SK-N-MC (cell line): ENCODE results near the gene CST6.

Experiments used
- DNase-seq: peaks from one replicate; pipeline ENCODE4 v3.0.0-alpha.2; 2011; ENCODE audit warnings: low read depth, low spot score
- H3K27ac ChIP-seq: fragments of 200-600 bp; sonication (generic); 2 replicates; pipeline ENCODE4 v1.5.1; 2016; ENCODE audit warnings: mixed run types
- H3K36me3 ChIP-seq: fragments of 200-600 bp; sonication (generic); 2 replicates; pipeline ENCODE4 v1.6.1; 2017; ENCODE audit warnings: antibody characterized with exemption, low read length, mixed read lengths; ENCODE audit not compliant: insufficient read depth
- H3K4me3 ChIP-seq: fragments of 200-600 bp; sonication (generic); 2 replicates; pipeline ENCODE4 v1.5.1; 2016
- H3K9ac ChIP-seq: fragments of 200-600 bp; sonication (generic); 2 replicates; pipeline ENCODE4 v1.8.0; 2017; ENCODE audit warnings: mixed run types, mixed read lengths; ENCODE audit not compliant: insufficient read length
- H3K9me3 ChIP-seq: fragments of 200-600 bp; sonication (generic); 2 replicates; pipeline ENCODE4 v1.6.1; 2017; ENCODE audit warnings: low read depth, mild to moderate bottlenecking, antibody characterized with exemption, low read length, moderate library complexity, mixed read lengths
- EZH2 ChIP-seq: fragments of 200-600 bp; sonication (generic); IDR thresholded peaks from one replicate; pipeline ENCODE4 v1.6.1; 2017; ENCODE audit warnings: antibody characterized with exemption
- FOXP2 ChIP-seq: optimal IDR thresholded peaks from 2 replicates; pipeline ENCODE3; 2011; ENCODE audit warnings: mild to moderate bottlenecking, moderate library complexity; ENCODE audit not compliant: insufficient read depth; ENCODE audit errors: extremely low read length, control extremely low read depth
- POLR2AphosphoS5 ChIP-seq: IDR thresholded peaks from 2 replicates; pipeline ENCODE4 v1.6.1; 2012; ENCODE audit warnings: mild to moderate bottlenecking, low read depth, low read length, borderline replicate concordance

Gene CST6

GRCh38 chr11:66011239-66011784 lies 496 bp upstream of the CST6 start:
- TF ChIP-seq POLR2AphosphoS5 = no peak
- no peak for TF ChIP-seq EZH2
- TF ChIP-seq FOXP2 = no peak
- DNase-seq = no peak
- no peak overlapping the region for H3K4me3 ChIP-seq

GRCh38 chr11:66012371-66012945 lies 650 bp downstream of the CST6 start:
- no peak for TF ChIP-seq FOXP2
- H3K36me3 ChIP-seq = no peaks in the 10 kb centered on the region
- H3K9me3 ChIP-seq = no peaks in the 10 kb centered on the region

More at GRCh38 chr11:66011239-66011784, 496 bp upstream of the CST6 start:
- Histone ChIP-seq H3K9ac (no peak overlapping the region), H3K36me3 (no peaks in the 10 kb centered on the region), H3K9me3 (no peaks in the 10 kb centered on the region), H3K27ac (no peak overlapping the region)

DNA sequence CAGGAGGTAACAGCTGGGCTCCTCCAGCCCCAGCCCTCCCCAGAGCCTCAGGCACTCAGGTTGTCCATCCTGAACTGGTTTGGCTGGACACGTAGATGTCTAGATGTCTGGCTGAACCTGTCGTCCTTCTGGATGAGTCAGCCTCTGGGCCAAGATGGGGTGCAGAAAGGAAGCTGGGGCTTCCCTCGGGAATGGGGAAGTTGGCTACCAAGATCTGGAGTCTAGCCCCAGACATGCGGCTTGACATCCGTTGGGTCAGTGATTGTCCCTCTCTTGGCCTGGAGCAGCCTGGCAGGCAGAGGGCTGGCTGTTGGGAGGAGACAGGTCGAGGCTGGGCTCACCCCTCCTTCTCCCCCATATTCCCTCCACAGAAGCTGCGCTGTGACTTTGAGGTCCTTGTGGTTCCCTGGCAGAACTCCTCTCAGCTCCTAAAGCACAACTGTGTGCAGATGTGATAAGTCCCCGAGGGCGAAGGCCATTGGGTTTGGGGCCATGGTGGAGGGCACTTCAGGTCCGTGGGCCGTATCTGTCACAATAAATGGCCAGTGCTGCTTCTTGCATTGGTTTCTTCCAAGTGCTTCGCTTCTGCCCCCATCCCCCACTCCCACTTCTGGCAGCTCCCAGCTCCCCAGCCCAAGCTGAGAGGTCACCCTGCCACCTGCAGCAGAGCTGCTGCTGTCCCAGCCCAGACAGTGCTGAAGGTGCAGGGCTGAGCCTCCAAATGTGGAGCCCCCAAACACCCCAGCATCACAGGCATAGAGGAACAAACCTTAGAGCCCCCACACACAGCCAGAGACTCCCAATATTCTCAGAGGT lies 1.3 kb downstream of the CST6 start:
- no peaks in the 10 kb centered on the region for H3K36me3 ChIP-seq
- no peaks in the 10 kb centered on the region for H3K9me3 ChIP-seq
- no peak for DNase-seq
- TF ChIP-seq POLR2AphosphoS5 (no peak), EZH2 (no peak), FOXP2 (no peak)
- H3K4me3 ChIP-seq = no peak overlapping the region
- no peak overlapping the region for H3K9ac ChIP-seq
- H3K27ac ChIP-seq = no peak overlapping the region

More at GRCh38 chr11:66012371-66012945, 650 bp downstream of the CST6 start:
- no peak for DNase-seq
- no peak overlapping the region for H3K4me3 ChIP-seq
- no peak overlapping the region for H3K9ac ChIP-seq
- H3K27ac ChIP-seq = no peak overlapping the region

- Histone ChIP-seq H3K27ac (no peak overlapping the region), H3K4me3 (no peak overlapping the region), H3K36me3 (no peaks in the 10 kb centered on the region), H3K9me3 (no peaks in the 10 kb centered on the region), H3K9ac (no peak overlapping the region)
- DNase-seq = no peak
- TF ChIP-seq EZH2 (no peak), POLR2AphosphoS5 (no peak), FOXP2 (no peak)
Observed at GRCh38 chr11:66013762-66014100, 1.9 kb downstream of the CST6 start.

DNA sequence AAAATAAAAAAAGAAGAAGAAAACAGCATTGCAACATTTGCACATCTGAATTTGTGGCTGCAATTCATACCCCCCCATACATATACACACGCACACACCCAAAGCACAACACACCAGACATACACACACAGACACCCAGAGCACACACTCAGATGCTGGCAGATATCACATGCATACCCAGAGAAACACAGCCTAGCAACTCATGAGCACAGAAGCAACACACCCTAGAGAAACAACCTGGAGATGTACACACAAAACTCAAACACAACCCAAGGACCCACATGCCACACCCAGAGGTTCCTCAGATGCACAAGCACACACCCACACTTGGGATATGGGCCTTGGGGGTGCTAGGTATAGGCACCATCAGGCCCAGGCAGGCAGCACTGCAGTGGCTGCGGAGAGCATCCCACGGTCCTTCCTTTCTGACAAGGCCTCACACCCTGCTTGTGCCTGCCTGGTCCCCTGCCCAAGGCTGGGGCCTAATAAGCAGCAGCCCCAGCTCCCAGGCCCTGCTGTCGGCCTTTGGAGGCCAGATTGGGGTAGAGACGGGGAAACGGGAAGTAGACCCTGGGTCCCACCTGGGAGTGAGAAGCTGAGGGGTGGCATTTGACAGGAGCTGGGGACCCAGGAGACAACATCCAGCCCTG lies 3.1 kb downstream of the CST6 start:
- Histone ChIP-seq H3K27ac (no peak overlapping the region), H3K9ac (no peak overlapping the region)
- TF ChIP-seq POLR2AphosphoS5 (no peak), EZH2 (no peak), FOXP2 (no peak)

DNA sequence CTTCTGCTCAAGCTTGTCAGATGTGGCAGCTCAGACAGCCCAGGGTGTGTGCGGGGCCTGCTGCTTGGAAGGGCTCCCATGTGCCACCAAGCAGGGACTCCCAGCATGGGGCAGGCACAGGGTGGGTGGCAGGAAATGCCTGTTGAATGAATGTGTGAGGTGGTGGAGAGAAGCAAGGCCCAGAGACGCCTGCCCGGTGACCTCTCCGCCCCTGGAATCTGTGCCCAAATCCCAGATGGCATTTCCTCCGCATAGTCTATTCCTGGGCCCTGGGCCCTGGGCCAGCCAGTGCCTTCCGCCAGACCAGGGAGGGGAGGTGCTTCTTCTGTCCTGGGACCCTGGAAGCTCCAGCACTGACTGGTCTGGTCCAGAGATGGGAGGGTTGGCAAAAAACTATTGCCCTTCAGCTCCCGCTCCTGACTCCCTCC lies 3.7 kb downstream of the CST6 start:
- no peaks in the 10 kb centered on the region for H3K9me3 ChIP-seq
- no peaks in the 10 kb centered on the region for H3K36me3 ChIP-seq
- no peak overlapping the region for H3K4me3 ChIP-seq
- no peak overlapping the region for H3K9ac ChIP-seq
- H3K27ac ChIP-seq = no peak overlapping the region
- TF ChIP-seq EZH2 = no peak
- DNase-seq = no peak

More for the DNA sequence above, 3.1 kb downstream of the CST6 start:
- DNase-seq = no peak
- Histone ChIP-seq H3K9me3 (no peaks in the 10 kb centered on the region), H3K36me3 (no peaks in the 10 kb centered on the region), H3K4me3 (no peak overlapping the region)

DNA sequence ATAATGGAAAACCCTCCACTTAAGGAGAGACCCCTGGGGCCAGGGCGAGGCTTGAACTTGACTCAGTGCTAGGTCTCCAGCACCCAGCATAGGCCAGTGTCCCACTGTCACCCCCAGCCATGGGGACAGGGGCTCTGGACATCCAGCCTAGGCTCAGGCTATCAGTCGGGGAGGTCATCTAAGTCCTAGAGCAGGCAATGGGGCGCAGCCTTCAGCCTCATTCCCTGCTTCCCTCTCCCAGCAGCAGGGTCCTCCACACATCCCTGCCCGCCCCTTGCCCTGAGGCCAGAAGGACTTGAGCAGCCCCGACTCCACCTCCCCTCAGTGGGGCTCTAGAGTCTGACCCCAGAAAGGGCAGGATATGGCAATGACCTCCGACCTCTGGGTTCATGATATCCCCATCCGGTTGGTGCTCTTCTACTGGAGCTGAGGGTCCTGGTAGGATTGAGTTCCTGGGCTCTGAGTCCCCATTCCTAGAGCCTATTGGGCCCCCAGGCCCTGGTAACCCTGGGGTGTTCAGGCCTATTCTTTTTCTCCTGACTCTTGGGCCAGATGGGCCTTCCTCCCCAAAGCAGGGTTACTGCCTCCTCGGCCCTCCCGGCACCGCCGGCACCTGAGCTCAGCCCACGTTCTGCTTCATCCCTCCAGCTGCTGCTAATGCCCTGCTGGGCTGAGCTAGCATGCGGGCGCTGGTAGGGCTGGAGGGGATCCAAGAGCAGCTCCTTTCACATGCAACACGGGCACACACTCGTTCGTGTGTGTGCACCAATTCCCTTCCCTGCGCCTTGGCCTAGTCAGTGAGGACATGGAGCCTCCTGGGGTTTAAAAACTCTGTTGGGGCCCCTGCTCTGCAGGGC lies 4.4 kb downstream of the CST6 start:
- no peak for DNase-seq
- no peak for TF ChIP-seq EZH2
- no peak for TF ChIP-seq FOXP2
- TF ChIP-seq POLR2AphosphoS5 = no peak
- no peaks in the 10 kb centered on the region for H3K9me3 ChIP-seq
- no peak overlapping the region for H3K4me3 ChIP-seq
- no peak overlapping the region for H3K27ac ChIP-seq
- H3K9ac ChIP-seq = no peak overlapping the region
- no peaks in the 10 kb centered on the region for H3K36me3 ChIP-seq

GRCh38 chr11:66016793-66017177 lies 5.0 kb downstream of the CST6 start:
- no peaks in the 10 kb centered on the region for H3K36me3 ChIP-seq
- DNase-seq = no peak
- no peak for TF ChIP-seq EZH2
- TF ChIP-seq POLR2AphosphoS5 = no peak
- no peak for TF ChIP-seq FOXP2
- no peak overlapping the region for H3K4me3 ChIP-seq
- H3K27ac ChIP-seq = no peak overlapping the region
- no peaks in the 10 kb centered on the region for H3K9me3 ChIP-seq
- H3K9ac ChIP-seq = no peak overlapping the region
